ENCODE measurements around the gene LAMC2. TPM values are rescaled to one million over a fixed set of nuclear protein-coding genes. Genes with fewer than 3 reads are reported as not detected.
"Not testable (repeated sequence)": the region's sequence is repeated elsewhere in the genome, so short reads cannot be mapped to it uniquely, and the experiment has no call there.

The LAMC2 gene
- not detected for total RNA-seq

DNA sequence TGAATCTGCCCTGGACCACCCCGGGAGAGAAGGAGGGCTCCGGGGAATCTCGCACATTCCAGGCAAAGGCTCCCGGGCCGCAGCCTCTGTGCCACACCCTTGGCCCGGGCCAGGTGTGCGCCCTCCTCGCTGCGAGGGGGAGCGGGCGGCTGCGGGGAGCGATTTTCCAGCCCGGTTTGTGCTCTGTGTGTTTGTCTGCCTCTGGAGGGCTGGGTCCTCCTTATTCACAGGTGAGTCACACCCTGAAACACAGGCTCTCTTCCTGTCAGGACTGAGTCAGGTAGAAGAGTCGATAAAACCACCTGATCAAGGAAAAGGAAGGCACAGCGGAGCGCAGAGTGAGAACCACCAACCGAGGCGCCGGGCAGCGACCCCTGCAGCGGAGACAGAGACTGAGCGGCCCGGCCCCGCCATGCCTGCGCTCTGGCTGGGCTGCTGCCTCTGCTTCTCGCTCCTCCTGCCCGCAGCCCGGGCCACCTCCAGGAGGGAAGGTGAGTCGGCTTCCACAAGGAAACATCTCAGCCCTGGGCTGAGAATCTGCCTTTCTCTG, at the start of gene LAMC2:
LAMC2 (plus strand) TSS at position 324 of the 550 bp plus-strand sequence; CDS start at position 413, 89 bp downstream.
- peak; percentile 24 for DNase-seq
- Mint-ChIP-seq H3K36me3 (no peaks in the 10 kb centered on the region), H3K27ac (no peak within 1 kb of the TSS), H3K27me3 (peaks cover 30% of the 10 kb centered on the region), H3K4me1 (peaks cover 4% of the 10 kb centered on the region), H3K9me3 (no peaks in the 10 kb centered on the region), H3K4me3 (peak within 1 kb of the TSS; percentile 23)

DNA sequence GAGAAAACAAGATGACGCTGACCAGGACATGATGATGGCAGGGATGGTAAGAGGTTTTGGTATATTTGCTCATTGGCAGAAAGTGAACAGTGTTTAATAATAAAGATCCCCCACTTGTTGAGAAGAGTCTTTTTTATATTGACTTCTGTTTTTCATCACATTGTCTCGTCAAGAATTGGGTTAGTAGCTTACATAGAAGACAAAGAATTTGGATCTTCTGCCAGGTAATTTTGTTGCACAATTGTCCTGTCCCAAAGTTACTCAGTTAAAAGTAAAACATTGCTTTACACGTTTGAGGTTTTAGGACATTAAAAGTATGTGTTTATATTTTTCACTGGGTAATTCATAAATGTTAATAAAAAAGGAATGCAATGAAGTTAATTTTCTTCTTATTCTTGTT, 48.3 kb upstream of the LAMC2 start:
- Mint-ChIP-seq H3K27ac (no peak overlapping the region), H3K4me1 (peaks cover 4% of the 10 kb centered on the region), H3K4me3 (no peak overlapping the region), H3K27me3 (no peaks in the 10 kb centered on the region), H3K36me3 (no peaks in the 10 kb centered on the region), H3K9me3 (no peaks in the 10 kb centered on the region)
- no peak for DNase-seq

DNA sequence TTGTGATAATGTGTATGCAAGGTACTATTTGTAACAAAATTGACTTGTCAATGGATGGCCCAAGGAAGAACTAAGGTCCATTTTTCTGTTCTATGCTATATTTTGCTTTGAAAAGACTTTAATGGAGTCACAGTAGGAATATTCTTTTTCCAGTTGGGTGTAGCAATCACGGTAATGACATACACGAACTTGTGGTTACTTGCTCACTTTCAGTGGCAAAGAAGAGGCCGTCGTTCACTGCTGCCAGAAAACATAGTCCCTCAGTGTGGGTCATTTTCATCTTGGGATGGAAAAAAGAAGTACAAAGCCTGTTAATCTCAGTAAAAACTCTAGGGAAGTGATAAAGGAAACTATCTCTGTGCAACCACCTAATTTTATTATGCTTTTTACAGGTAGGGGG, 47.8 kb upstream of the LAMC2 start:
- Mint-ChIP-seq H3K4me3 (no peak overlapping the region), H3K9me3 (no peaks in the 10 kb centered on the region), H3K27me3 (no peaks in the 10 kb centered on the region), H3K36me3 (no peaks in the 10 kb centered on the region), H3K4me1 (peaks cover 4% of the 10 kb centered on the region), H3K27ac (no peak overlapping the region)
- no peak for DNase-seq

DNA sequence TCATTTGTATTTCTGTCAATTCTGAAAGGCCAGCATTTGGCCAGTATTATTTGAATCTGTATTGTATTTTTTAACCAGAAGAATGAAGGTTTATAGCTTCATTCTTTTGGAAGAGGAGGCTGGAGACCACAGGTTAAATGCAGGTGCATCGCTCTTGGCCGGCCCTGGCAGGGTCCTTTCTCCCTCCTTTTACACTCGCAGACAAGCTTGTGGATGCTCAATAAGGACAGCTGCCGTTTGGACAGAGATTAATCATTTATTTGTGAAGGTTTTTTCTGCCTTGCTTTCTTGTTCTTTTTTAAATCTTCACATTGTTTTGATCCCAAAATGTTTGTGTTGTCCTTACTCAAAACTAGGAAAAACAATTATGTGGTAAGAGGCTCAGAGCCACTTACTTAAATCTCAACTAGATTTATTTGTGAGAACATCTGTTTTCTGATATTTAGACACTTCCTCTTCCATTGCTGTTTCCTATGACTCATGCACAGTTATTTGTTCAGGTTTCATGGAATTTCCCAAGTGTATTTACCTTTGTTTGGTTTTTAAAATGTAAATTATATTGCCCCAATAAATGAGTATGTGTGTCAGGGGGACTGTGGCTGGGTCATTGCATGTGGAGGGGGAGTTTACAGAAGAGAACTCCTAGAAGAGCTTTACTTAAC, 46.7 kb upstream of the LAMC2 start:
- Mint-ChIP-seq H3K36me3 (no peaks in the 10 kb centered on the region), H3K9me3 (no peaks in the 10 kb centered on the region), H3K27me3 (no peaks in the 10 kb centered on the region), H3K4me1 (peaks cover 4% of the 10 kb centered on the region), H3K27ac (no peak overlapping the region), H3K4me3 (no peak overlapping the region)
- no peak for DNase-seq

GRCh38 chr1:183140633-183141032, 45.4 kb upstream of the LAMC2 start:
- Mint-ChIP-seq H3K4me3 (no peak overlapping the region), H3K36me3 (no peaks in the 10 kb centered on the region), H3K9me3 (no peaks in the 10 kb centered on the region), H3K27me3 (no peaks in the 10 kb centered on the region), H3K4me1 (peaks cover 4% of the 10 kb centered on the region), H3K27ac (no peak overlapping the region)
- DNase-seq, result no peak

DNA sequence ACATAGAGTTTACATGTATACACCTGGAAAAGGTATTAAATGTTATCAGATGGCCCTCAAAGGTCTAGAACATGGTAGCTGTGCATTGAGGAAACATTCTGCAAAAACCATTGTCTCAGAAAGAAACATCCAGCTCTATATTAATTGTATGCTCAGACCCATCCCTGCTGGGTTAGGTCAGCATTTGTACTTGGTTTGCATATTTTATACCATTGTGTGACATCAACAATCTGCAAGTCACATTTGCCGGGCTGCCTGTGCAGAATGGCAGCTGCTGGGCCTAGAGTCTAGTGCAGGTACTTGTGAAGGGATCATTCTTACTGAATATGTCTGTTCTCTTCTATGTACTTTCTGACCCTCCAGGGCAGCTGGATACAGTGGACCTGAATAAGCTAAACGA, 43.9 kb upstream of the LAMC2 start:
- H3K4me1 Mint-ChIP-seq, result peaks cover 4% of the 10 kb centered on the region
- DNase-seq, result no peak
- no peaks in the 10 kb centered on the region for H3K36me3 Mint-ChIP-seq
- no peak overlapping the region for H3K27ac Mint-ChIP-seq
- H3K4me3 Mint-ChIP-seq, result no peak overlapping the region
- H3K27me3 Mint-ChIP-seq, result no peaks in the 10 kb centered on the region
- H3K9me3 Mint-ChIP-seq, result no peaks in the 10 kb centered on the region

GRCh38 chr1:183143576-183144315, 42.3 kb upstream of the LAMC2 start:
- Mint-ChIP-seq H3K4me1 (peaks cover 4% of the 10 kb centered on the region), H3K4me3 (no peak overlapping the region), H3K9me3 (no peaks in the 10 kb centered on the region), H3K27me3 (no peaks in the 10 kb centered on the region), H3K27ac (no peak overlapping the region), H3K36me3 (no peaks in the 10 kb centered on the region)
- DNase-seq, result no peak

- H3K27ac Mint-ChIP-seq, result no peak overlapping the region
- DNase-seq, result no peak
- H3K9me3 Mint-ChIP-seq, result no peaks in the 10 kb centered on the region
- H3K36me3 Mint-ChIP-seq, result no peaks in the 10 kb centered on the region
- H3K27me3 Mint-ChIP-seq, result no peaks in the 10 kb centered on the region
- H3K4me1 Mint-ChIP-seq, result no peaks in the 10 kb centered on the region
- H3K4me3 Mint-ChIP-seq, result no peak overlapping the region
Observed at GRCh38 chr1:183144752-183145151, 41.3 kb upstream of the LAMC2 start.

- Mint-ChIP-seq H3K4me3 (no peak overlapping the region), H3K4me1 (no peaks in the 10 kb centered on the region), H3K27me3 (peaks cover 3% of the 10 kb centered on the region), H3K36me3 (no peaks in the 10 kb centered on the region), H3K27ac (no peak overlapping the region), H3K9me3 (no peaks in the 10 kb centered on the region)
- no peak for DNase-seq
Observed at GRCh38 chr1:183147735-183148134, 38.3 kb upstream of the LAMC2 start.

DNA sequence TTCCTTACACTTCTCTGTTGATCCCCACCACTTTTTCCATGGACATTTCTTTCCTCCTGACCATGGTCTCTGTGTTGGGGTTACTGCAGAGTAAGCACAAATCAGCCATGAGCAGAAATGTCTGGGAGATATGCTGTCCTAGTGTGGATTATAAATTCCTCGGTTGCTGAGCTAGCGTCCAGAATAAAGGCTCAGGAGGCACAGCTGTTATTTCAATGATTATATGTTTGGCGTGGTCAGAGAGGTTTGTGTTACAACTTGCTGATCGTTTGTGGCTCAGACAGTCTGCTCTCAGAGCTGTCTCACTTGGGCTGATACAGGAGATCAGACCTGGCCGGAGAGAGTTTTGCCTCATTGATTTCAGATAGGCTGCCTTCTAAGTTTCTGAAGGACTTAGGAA, 37.5 kb upstream of the LAMC2 start:
- no peaks in the 10 kb centered on the region for H3K36me3 Mint-ChIP-seq
- no peak overlapping the region for H3K27ac Mint-ChIP-seq
- H3K4me1 Mint-ChIP-seq, result no peaks in the 10 kb centered on the region
- DNase-seq, result no peak
- peaks cover 6% of the 10 kb centered on the region for H3K27me3 Mint-ChIP-seq
- no peaks in the 10 kb centered on the region for H3K9me3 Mint-ChIP-seq
- H3K4me3 Mint-ChIP-seq, result no peak overlapping the region

- no peak overlapping the region for H3K4me3 Mint-ChIP-seq
- no peaks in the 10 kb centered on the region for H3K4me1 Mint-ChIP-seq
- no peaks in the 10 kb centered on the region for H3K36me3 Mint-ChIP-seq
- no peaks in the 10 kb centered on the region for H3K9me3 Mint-ChIP-seq
- H3K27ac Mint-ChIP-seq, result no peak overlapping the region
- H3K27me3 Mint-ChIP-seq, result peaks cover 9% of the 10 kb centered on the region
- no peak for DNase-seq
Observed at GRCh38 chr1:183149273-183149672, 36.8 kb upstream of the LAMC2 start.

- DNase-seq, H3K9me3 Mint-ChIP-seq, H3K36me3 Mint-ChIP-seq, H3K27ac Mint-ChIP-seq, H3K4me1 Mint-ChIP-seq, H3K27me3 Mint-ChIP-seq, H3K4me3 Mint-ChIP-seq: not testable (repeated sequence)
Observed at GRCh38 chr1:183150032-183150431, 36.0 kb upstream of the LAMC2 start.

GRCh38 chr1:183150445-183150844, 35.6 kb upstream of the LAMC2 start:
- H3K4me1 Mint-ChIP-seq, result no peaks in the 10 kb centered on the region
- H3K36me3 Mint-ChIP-seq, result no peaks in the 10 kb centered on the region
- no peak overlapping the region for H3K27ac Mint-ChIP-seq
- no peak overlapping the region for H3K4me3 Mint-ChIP-seq
- no peaks in the 10 kb centered on the region for H3K9me3 Mint-ChIP-seq
- DNase-seq, result no peak
- H3K27me3 Mint-ChIP-seq, result peaks cover 9% of the 10 kb centered on the region

DNA sequence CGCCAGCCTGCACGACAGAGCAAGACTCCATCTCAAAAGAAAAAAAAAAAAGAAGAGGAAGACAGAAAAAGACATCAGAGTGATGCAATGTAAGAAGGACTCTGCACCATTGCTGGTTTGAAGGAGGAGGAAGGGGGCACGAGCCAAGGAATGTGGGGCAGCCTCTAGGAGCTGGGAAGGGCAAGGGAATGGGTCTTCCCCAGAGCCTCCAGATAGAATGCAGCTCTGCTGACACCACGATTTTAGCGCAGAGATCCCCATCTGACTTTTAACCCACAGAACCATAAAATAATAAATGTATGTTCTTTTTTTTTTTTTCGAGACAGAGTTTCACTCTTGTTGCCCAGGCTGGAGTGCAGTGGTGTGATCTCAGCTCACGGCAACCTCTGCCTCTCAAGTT, 33.9 kb upstream of the LAMC2 start:
- no peak for DNase-seq
- H3K27me3 Mint-ChIP-seq, result peaks cover 15% of the 10 kb centered on the region
- no peak overlapping the region for H3K4me3 Mint-ChIP-seq
- no peaks in the 10 kb centered on the region for H3K4me1 Mint-ChIP-seq
- H3K9me3 Mint-ChIP-seq, result no peaks in the 10 kb centered on the region
- H3K36me3 Mint-ChIP-seq, result no peaks in the 10 kb centered on the region
- H3K27ac Mint-ChIP-seq, result no peak overlapping the region

- no peak overlapping the region for H3K27ac Mint-ChIP-seq
- no peaks in the 10 kb centered on the region for H3K4me1 Mint-ChIP-seq
- peaks cover 15% of the 10 kb centered on the region for H3K27me3 Mint-ChIP-seq
- no peak overlapping the region for H3K4me3 Mint-ChIP-seq
- H3K36me3 Mint-ChIP-seq, result no peaks in the 10 kb centered on the region
- DNase-seq, result no peak
- no peaks in the 10 kb centered on the region for H3K9me3 Mint-ChIP-seq
Observed at GRCh38 chr1:183155939-183156338, 30.1 kb upstream of the LAMC2 start.

GRCh38 chr1:183159960-183160359, 26.1 kb upstream of the LAMC2 start:
- no peak overlapping the region for H3K27ac Mint-ChIP-seq
- no peak for DNase-seq
- no peaks in the 10 kb centered on the region for H3K9me3 Mint-ChIP-seq
- H3K36me3 Mint-ChIP-seq, result no peaks in the 10 kb centered on the region
- H3K27me3 Mint-ChIP-seq, result peaks cover 7% of the 10 kb centered on the region
- H3K4me3 Mint-ChIP-seq, result no peak overlapping the region
- no peaks in the 10 kb centered on the region for H3K4me1 Mint-ChIP-seq
